HL-60 (cell line): ENCODE measurements around the gene FAM25C.
"Not testable (repeated sequence)": the region's sequence is repeated elsewhere in the genome, so short reads cannot be mapped to it uniquely, and the experiment has no call there.

Source experiments
- DNase-seq, 2 experiments: peaks; one replicate each; pipeline ENCODE4 v3.0.0-alpha.2; 2010 to 2020; ENCODE audit warnings: low read depth in 1 of 2, low spot score in 1 of 2
- H3K27ac ChIP-seq: fragments of 250-450 bp; sonication (Bioruptor Pico); replicated peaks from 2 replicates; pipeline ENCODE4 v1.5.1; 2020; ENCODE audit warnings: mild to moderate bottlenecking, moderate library complexity
- H3K27me3 ChIP-seq: fragments of 250-450 bp; sonication (Bioruptor Pico); 2 replicates; pipeline ENCODE4 v1.5.1; 2021; ENCODE audit warnings: mild to moderate bottlenecking, moderate library complexity; ENCODE audit not compliant: insufficient read depth, poor library complexity, severe bottlenecking
- H3K4me3 ChIP-seq: replicated peaks from 2 replicates; pipeline ENCODE4 v1.5.1; 2011; ENCODE audit warnings: mild to moderate bottlenecking, control low read depth, low read length; ENCODE audit not compliant: insufficient read depth
- SPI1 ChIP-seq: IDR thresholded peaks from 2 replicates; pipeline ENCODE4 v1.6.1; 2012; ENCODE audit warnings: low read depth, mild to moderate bottlenecking, borderline replicate concordance

Gene FAM25C

GRCh38 chr10:47971598-47971997 lies 28.0 kb downstream of the FAM25C start:
- not testable (repeated sequence) for DNase-seq, H3K4me3 ChIP-seq, H3K27ac ChIP-seq, H3K27me3 ChIP-seq

DNA sequence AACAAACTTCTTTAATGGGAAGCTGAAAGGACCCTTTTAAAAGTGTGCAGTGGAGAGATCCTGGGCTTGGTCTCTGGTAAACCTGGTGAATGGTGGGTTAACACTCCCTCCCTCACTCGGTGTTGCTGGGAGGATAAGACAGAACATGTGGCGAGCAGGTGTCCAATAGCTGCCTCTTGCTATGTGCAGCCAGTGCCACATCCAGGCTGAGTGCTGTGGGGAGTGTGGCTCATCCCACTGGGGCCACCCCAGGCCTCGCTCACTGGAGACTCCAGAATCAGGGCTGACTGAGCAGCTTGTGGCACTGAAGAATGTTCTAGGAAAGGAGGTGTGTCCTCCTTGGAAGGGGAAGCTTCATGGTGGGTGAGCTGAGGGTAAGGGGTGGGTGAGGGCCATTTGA lies 29.5 kb downstream of the FAM25C start:
- not testable (repeated sequence) for H3K27me3 ChIP-seq, DNase-seq, H3K27ac ChIP-seq, H3K4me3 ChIP-seq

- H3K27ac ChIP-seq, H3K27me3 ChIP-seq, H3K4me3 ChIP-seq: not testable (repeated sequence)
- DNase-seq: peak in 1 of 2 experiments; percentile 14
Measured at GRCh38 chr10:47968988-47969387, 30.6 kb downstream of the FAM25C start.

- not testable (repeated sequence) for H3K27ac ChIP-seq, DNase-seq, H3K4me3 ChIP-seq, H3K27me3 ChIP-seq
Measured at GRCh38 chr10:47964280-47965063, 35.1 kb downstream of the FAM25C start.

DNA sequence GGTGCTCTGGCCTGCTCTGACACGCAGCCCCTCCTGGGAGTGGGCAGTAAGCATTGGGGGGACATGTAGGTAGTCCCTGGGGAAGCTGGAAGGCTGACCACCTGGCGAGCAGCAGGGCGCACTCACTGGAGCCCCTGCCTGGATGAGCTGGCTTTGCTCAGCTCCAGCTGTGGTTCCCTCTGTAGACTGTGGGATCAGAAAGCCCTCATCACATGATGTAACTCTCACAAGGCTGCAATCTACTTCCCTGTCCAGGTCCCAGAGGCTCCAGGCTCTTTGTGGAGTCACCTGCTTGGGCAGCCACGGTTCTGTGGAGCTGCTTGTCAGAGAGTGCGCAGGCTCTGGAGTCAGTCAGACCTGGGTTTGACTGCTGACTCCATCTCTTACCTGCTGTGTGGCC lies 36.8 kb downstream of the FAM25C start:
- not testable (repeated sequence) for H3K27ac ChIP-seq, H3K27me3 ChIP-seq, DNase-seq, H3K4me3 ChIP-seq

DNA sequence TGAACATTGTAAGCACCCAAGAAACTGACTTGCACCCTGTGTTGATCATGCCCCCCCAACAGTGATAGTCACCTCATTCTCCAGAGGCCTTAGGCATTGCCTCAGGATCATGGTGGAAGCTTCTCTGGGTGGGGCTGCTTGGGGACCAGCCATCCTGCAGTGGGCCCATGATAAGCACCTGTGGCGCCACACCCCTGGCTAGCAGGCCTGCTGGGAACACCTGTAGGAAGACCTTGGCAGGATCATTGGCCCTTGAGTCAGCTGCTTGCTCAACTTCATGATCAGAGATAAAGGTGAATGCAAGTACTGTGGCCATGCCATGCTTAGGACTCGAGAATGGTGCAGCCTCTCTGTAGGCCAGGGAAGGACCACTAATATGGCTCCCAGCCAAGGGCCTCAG lies 38.9 kb downstream of the FAM25C start:
- H3K27me3 ChIP-seq, H3K4me3 ChIP-seq, H3K27ac ChIP-seq, DNase-seq: not testable (repeated sequence)

- not testable (repeated sequence) for H3K27me3 ChIP-seq, H3K27ac ChIP-seq, DNase-seq, H3K4me3 ChIP-seq
Measured at GRCh38 chr10:47959677-47960076, 39.9 kb downstream of the FAM25C start.

- not testable (repeated sequence) for H3K27me3 ChIP-seq, H3K4me3 ChIP-seq, H3K27ac ChIP-seq, DNase-seq
Measured at GRCh38 chr10:47957158-47957557, 42.4 kb downstream of the FAM25C start.

DNA sequence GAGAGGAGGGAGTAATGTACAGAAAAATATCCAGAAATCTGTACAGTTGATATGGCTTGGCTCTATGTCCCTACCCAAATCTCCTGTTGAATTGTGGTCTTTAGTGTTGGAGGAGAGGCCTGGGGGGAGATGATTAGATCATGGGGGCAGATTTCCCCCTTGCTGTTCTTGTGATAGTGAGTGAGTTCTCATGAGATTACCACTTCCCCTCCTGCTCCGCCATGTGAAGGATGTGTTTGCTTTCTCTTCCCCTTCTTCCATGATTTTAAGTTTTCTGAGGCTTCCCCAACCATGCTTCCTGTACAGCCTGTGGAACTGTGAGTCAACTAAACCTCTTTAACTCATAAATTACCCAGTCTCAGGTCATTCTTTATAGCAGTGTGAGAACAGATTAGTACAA lies 52.2 kb downstream of the FAM25C start:
- not testable (repeated sequence) for H3K4me3 ChIP-seq, H3K27me3 ChIP-seq, H3K27ac ChIP-seq
- peak; percentile 6 to 15 for DNase-seq
- TF ChIP-seq SPI1: peak; percentile 57
